ENCODE measurements around the gene RASGRF2.

DNA sequence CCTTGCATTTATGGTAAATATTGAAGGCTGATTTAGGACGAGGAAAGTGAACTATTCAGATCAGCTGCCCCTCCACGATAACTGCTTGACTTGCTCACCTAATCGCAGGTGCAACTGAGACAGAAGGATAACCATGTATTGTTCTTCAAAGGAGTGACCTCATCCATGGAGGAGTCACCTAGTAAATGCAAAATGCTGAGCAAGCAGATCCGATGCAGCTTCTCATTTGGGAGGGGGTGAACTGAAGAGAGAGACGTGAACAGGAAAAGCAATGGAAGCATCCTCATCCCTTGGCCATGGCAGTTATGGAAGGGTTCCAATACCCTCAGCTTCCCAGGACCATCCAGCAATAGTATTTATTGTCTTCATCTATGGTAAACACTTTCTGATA, 47.5 kb downstream of the RASGRF2 start:
- TF ChIP-seq, protein P1, sequence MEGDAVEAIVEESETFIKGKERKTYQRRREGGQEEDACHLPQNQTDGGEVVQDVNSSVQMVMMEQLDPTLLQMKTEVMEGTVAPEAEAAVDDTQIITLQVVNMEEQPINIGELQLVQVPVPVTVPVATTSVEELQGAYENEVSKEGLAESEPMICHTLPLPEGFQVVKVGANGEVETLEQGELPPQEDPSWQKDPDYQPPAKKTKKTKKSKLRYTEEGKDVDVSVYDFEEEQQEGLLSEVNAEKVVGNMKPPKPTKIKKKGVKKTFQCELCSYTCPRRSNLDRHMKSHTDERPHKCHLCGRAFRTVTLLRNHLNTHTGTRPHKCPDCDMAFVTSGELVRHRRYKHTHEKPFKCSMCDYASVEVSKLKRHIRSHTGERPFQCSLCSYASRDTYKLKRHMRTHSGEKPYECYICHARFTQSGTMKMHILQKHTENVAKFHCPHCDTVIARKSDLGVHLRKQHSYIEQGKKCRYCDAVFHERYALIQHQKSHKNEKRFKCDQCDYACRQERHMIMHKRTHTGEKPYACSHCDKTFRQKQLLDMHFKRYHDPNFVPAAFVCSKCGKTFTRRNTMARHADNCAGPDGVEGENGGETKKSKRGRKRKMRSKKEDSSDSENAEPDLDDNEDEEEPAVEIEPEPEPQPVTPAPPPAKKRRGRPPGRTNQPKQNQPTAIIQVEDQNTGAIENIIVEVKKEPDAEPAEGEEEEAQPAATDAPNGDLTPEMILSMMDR (IDR thresholded peaks at IDR 0.05) = no peak
- TF ChIP-seq EP300 (IDR thresholded peaks at IDR 0.05) = no peak
